Left lung (tissue), 10 donors: ENCODE results near the gene GLCE. TPM values are rescaled to one million over a fixed set of nuclear protein-coding genes. Genes with fewer than 3 reads are reported as not detected.

Experiments used
- ATAC-seq: fragments of 200-7000 bp; cut with Tn5 transposase; one replicate; pipeline ENCODE4 v1.9.1; 2020; ENCODE audit warnings: moderate library complexity
- DNase-seq, 4 donors: peaks; one replicate each; pipeline ENCODE4 v3.0.0-alpha.2; 2013 to 2020
- H3K27ac ChIP-seq, 2 donors: fragments of 200-600 bp; sonication (generic) in 1 of 2; one replicate each; pipeline versions ENCODE4 v1.5.0 to v1.8.0; 2020 to 2021
- H3K27me3 ChIP-seq, 2 donors: fragments of 200-600 bp; sonication (generic) in 1 of 2; one replicate each; pipeline versions ENCODE4 v1.5.0 to v1.8.0; 2020 to 2021
- H3K36me3 ChIP-seq, 2 donors: fragments of 200-600 bp; sonication (generic) in 1 of 2; one replicate each; pipeline versions ENCODE4 v1.5.0 to v1.8.0; 2020 to 2021
- H3K4me1 ChIP-seq, 2 donors: fragments of 200-600 bp; one replicate each; pipeline ENCODE4 v1.8.0; 2021
- H3K4me3 ChIP-seq, 2 donors: fragments of 200-600 bp; sonication (generic) in 1 of 2; one replicate each; pipeline versions ENCODE4 v1.5.0 to v1.8.0; 2020 to 2021; ENCODE audit warnings: mild to moderate bottlenecking in 1 of 2
- H3K9me3 ChIP-seq, 2 donors: fragments of 200-600 bp; sonication (generic) in 1 of 2; one replicate each; pipeline versions ENCODE4 v1.5.0 to v1.8.0; 2020 to 2021
- CTCF ChIP-seq, 2 donors: fragments of 200-600 bp; sonication (generic) in 1 of 2; IDR thresholded peaks; one replicate each; pipeline versions ENCODE4 v1.5.0 to v1.8.0; 2021; ENCODE audit warnings: antibody characterized with exemption in 2 of 2
- intact Hi-C, 2 donors: fragments of 100-400 bp; cut with DNase I; formaldehyde crosslinking; loops; one replicate each; pipeline versions ENCODE4 v1.11.2 to v1.14.2; 2022
- polyA plus RNA-seq, 6 donors: library from polyadenylated mRNA; unstranded; fragments of 120-200 nt; gene quantifications; one replicate each; pipeline ENCODE4 v1.2.1, GENCODE V29; 2013; ENCODE audit not compliant: insufficient read length in 6 of 6
- total RNA-seq, 2 donors: library from RNA; stranded (reverse); fragmentation: NEBNext Ultra II Directional; extraction: Animal tissue kit (Norgen Biotek cat#: 25700); gene quantifications; one replicate each; pipeline ENCODE4 v1.2.1, GENCODE V29; 2021
- donor health status: DM: no; HTN: yes; CAD: no.
- donor health status: DM: no; HTN: no; CAD: no.

Gene GLCE
- total and polyA plus RNA-seq, 8 donors, result 18.2 to 66.6 (median 60.6) TPM

GRCh38 chr15:69194854-69195253 lies 34.4 kb downstream of the GLCE start:
- H3K9me3 ChIP-seq, result peaks cover 0 to 10% of the 10 kb centered on the region in 2 donors
- DNase-seq, result no peak
- peaks cover 0 to 11% of the 10 kb centered on the region in 2 donors for H3K36me3 ChIP-seq
- no peak overlapping the region for H3K27ac ChIP-seq
- no peak overlapping the region for H3K4me3 ChIP-seq
- no peak for TF ChIP-seq CTCF (IDR thresholded peaks at IDR 0.05)
- no peak for ATAC-seq
- no peaks in the 10 kb centered on the region for H3K27me3 ChIP-seq
- intact Hi-C loops, result no loop called here
- H3K4me1 ChIP-seq, result peaks cover 0 to 5% of the 10 kb centered on the region in 2 donors

- H3K9me3 ChIP-seq, result no peaks in the 10 kb centered on the region
- intact Hi-C loops, result no loop called here
- H3K36me3 ChIP-seq, result peaks cover 0 to 11% of the 10 kb centered on the region in 2 donors
- no peaks in the 10 kb centered on the region for H3K4me1 ChIP-seq
- DNase-seq (peak in 1 of 4 donors; percentile 36), ATAC-seq (peak; percentile 90)
- no peak overlapping the region for H3K4me3 ChIP-seq
- H3K27ac ChIP-seq, result peak overlapping the region in 1 of 2 donors; percentile 8
- TF ChIP-seq CTCF (IDR thresholded peaks at IDR 0.05), result no peak
- H3K27me3 ChIP-seq, result no peaks in the 10 kb centered on the region
Observed at GRCh38 chr15:69200832-69201745, 40.7 kb downstream of the GLCE start.

- intact Hi-C loops, result no loop called here
- Histone ChIP-seq H3K27me3 (no peaks in the 10 kb centered on the region), H3K27ac (no peak overlapping the region), H3K4me1 (no peaks in the 10 kb centered on the region), H3K9me3 (no peaks in the 10 kb centered on the region), H3K36me3 (no peaks in the 10 kb centered on the region), H3K4me3 (no peak overlapping the region)
- DNase-seq (no peak), ATAC-seq (no peak)
- no peak for TF ChIP-seq CTCF (IDR thresholded peaks at IDR 0.05)
Observed at GRCh38 chr15:69206079-69206478, 45.6 kb downstream of the GLCE start.

- no peak for TF ChIP-seq CTCF (IDR thresholded peaks at IDR 0.05)
- H3K27me3 ChIP-seq, result no peaks in the 10 kb centered on the region
- ATAC-seq, result no peak
- no peak for DNase-seq
- no peak overlapping the region for H3K4me3 ChIP-seq
- no peaks in the 10 kb centered on the region for H3K4me1 ChIP-seq
- no peaks in the 10 kb centered on the region for H3K9me3 ChIP-seq
- no peak overlapping the region for H3K27ac ChIP-seq
- H3K36me3 ChIP-seq, result no peaks in the 10 kb centered on the region
- intact Hi-C loops, result no loop called here
Observed at GRCh38 chr15:69209661-69210060, 49.2 kb downstream of the GLCE start.

- H3K36me3 ChIP-seq, result no peaks in the 10 kb centered on the region
- H3K4me3 ChIP-seq, result no peak overlapping the region
- H3K27ac ChIP-seq, result no peak overlapping the region
- H3K27me3 ChIP-seq, result no peaks in the 10 kb centered on the region
- TF ChIP-seq CTCF (IDR thresholded peaks at IDR 0.05), result no peak
- no peaks in the 10 kb centered on the region for H3K4me1 ChIP-seq
- no peaks in the 10 kb centered on the region for H3K9me3 ChIP-seq
- DNase-seq, result no peak
- intact Hi-C loops, result no loop called here
- ATAC-seq, result no peak
Observed at GRCh38 chr15:69210574-69210973, 50.1 kb downstream of the GLCE start.
